Measurements from ENCODE around the gene ACTR3C.

DNA sequence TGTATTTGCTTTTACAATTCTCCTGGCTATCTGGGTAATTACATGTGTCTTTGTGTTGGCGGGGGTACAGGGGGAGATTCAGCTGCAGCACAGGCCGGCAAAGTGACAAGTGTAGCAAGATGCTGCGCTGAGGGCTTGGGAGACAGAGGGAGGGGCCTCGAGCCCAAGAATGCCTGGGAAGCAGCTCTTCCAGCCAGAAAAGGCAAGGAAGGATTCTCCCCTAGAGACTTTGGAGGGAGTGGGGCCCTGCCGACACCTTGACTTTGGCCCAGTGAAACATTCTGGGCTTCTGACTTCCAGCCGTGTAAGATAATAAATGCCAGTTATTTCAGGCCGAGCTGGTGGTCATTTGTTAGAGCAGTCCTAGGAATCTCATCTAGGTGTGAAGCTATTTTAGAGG is 38.1 kb upstream of the ACTR3C start:
- TF ChIP-seq, protein P1, sequence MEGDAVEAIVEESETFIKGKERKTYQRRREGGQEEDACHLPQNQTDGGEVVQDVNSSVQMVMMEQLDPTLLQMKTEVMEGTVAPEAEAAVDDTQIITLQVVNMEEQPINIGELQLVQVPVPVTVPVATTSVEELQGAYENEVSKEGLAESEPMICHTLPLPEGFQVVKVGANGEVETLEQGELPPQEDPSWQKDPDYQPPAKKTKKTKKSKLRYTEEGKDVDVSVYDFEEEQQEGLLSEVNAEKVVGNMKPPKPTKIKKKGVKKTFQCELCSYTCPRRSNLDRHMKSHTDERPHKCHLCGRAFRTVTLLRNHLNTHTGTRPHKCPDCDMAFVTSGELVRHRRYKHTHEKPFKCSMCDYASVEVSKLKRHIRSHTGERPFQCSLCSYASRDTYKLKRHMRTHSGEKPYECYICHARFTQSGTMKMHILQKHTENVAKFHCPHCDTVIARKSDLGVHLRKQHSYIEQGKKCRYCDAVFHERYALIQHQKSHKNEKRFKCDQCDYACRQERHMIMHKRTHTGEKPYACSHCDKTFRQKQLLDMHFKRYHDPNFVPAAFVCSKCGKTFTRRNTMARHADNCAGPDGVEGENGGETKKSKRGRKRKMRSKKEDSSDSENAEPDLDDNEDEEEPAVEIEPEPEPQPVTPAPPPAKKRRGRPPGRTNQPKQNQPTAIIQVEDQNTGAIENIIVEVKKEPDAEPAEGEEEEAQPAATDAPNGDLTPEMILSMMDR (IDR thresholded peaks at IDR 0.05; ENCODE audit: insufficient read depth, low read length, poor library complexity, severe bottlenecking) = no peak
- no peak for TF ChIP-seq EZH2phosphoT487 (conservative IDR thresholded peaks at IDR 0.05; ENCODE audit: low read length)

Measured in SU-DHL-6 (cell line).